DOHH2 (cell line): ENCODE results near the gene RMC1.
"Not testable (repeated sequence)": the region's sequence is repeated elsewhere in the genome, so short reads cannot be mapped to it uniquely, and the experiment has no call there.

Experiments
- H3F3A ChIP-seq: fragments of 200-600 bp; sonication (generic), shearing (Covaris generic); 2 replicates; pipeline ENCODE4 v1.6.0; 2016; ENCODE audit warnings: antibody characterized with exemption, mild to moderate bottlenecking; ENCODE audit not compliant: control insufficient read depth, insufficient read depth
- H3K27ac ChIP-seq: fragments of 200-600 bp; sonication (generic); 2 replicates; pipeline ENCODE4 v1.5.1; 2014; ENCODE audit warnings: low read depth, mild to moderate bottlenecking, low read length, moderate library complexity
- H3K27me3 ChIP-seq: fragments of 200-600 bp; sonication (generic); 2 replicates; pipeline ENCODE4 v1.6.1; 2014; ENCODE audit warnings: mild to moderate bottlenecking, low read length, mixed read lengths; ENCODE audit not compliant: control insufficient read depth
- H3K36me3 ChIP-seq: fragments of 200-600 bp; sonication (generic); 2 replicates; pipeline ENCODE4 v1.6.1; 2014; ENCODE audit warnings: mild to moderate bottlenecking, low read length, moderate library complexity, mixed read lengths; ENCODE audit not compliant: control insufficient read depth
- H3K4me1 ChIP-seq: fragments of 200-600 bp; sonication (generic); 2 replicates; pipeline ENCODE4 v1.6.1; 2014; ENCODE audit warnings: mild to moderate bottlenecking, low read length, mixed read lengths; ENCODE audit not compliant: control insufficient read depth
- H3K4me2 ChIP-seq: fragments of 200-600 bp; sonication (generic); 2 replicates; pipeline ENCODE4 v1.6.0; 2014; ENCODE audit warnings: mild to moderate bottlenecking, low read length, moderate library complexity
- H3K4me3 ChIP-seq: fragments of 200-600 bp; sonication (generic); 2 replicates; pipeline ENCODE4 v1.5.1; 2014; ENCODE audit warnings: mild to moderate bottlenecking, low read length, mixed read lengths
- H3K79me2 ChIP-seq: fragments of 200-600 bp; sonication (generic); 2 replicates; pipeline ENCODE4 v1.6.1; 2014; ENCODE audit warnings: mild to moderate bottlenecking, low read length, mixed read lengths; ENCODE audit not compliant: control insufficient read depth
- H3K9me2 ChIP-seq: fragments of 200-600 bp; sonication (generic); replicated peaks from 2 replicates; pipeline ENCODE4 v1.6.1; 2014; ENCODE audit warnings: mild to moderate bottlenecking, low read length, mixed read lengths; ENCODE audit not compliant: control insufficient read depth
- H3K9me3 ChIP-seq: fragments of 200-600 bp; sonication (generic); 2 replicates; pipeline ENCODE4 v1.6.1; 2014; ENCODE audit warnings: antibody characterized with exemption, low read length, mixed read lengths; ENCODE audit not compliant: control insufficient read depth, insufficient read depth
- H4K20me1 ChIP-seq: fragments of 200-600 bp; sonication (generic); 2 replicates; pipeline ENCODE4 v1.6.0; 2014; ENCODE audit warnings: low read depth, mild to moderate bottlenecking, antibody characterized with exemption, low read length, moderate library complexity; ENCODE audit not compliant: control insufficient read depth, insufficient read depth
- EZH2phosphoT487 ChIP-seq: fragments of 200-600 bp; sonication (generic); IDR thresholded peaks from 2 replicates; pipeline ENCODE4 v1.6.1; 2017; ENCODE audit warnings: borderline replicate concordance, mild to moderate bottlenecking, antibody characterized with exemption, low read length, moderate library complexity, mixed read lengths
- TF ChIP-seq, protein P1 (sequence below): fragments of 200-600 bp; sonication (generic); IDR thresholded peaks from one replicate; pipeline ENCODE4 v1.5.1; 2014; ENCODE audit warnings: antibody characterized with exemption, mild to moderate bottlenecking, low read depth, low read length; ENCODE audit not compliant: poor library complexity, severe bottlenecking

Gene RMC1

DNA sequence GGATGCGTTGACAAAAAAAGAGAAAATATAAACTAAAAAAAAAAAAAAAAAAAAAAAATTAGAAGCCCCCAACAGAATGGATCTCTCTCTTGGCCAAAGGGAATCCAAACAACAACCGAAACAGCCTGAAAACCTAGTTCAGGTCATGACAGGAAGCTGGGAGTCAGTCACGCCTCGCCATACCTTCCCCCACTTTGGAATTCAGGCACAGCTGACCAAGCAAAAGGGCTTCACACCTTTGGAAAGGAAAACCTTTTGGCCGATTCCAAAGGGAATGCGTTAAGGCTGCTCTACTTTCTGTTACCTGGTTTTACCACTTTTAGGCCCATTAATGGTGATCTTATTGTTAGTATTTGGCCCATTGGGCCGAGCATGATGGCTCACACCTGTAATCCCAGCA, 17.9 kb upstream of the RMC1 start:
- H4K20me1 ChIP-seq, result no peaks in the 10 kb centered on the region
- H3K4me2 ChIP-seq, result no peak overlapping the region
- no peak overlapping the region for H3K27ac ChIP-seq
- peaks cover 3% of the 10 kb centered on the region; the same call in 1 of the 2 replicates for H3K9me3 ChIP-seq
- no peaks in the 10 kb centered on the region for H3K9me2 ChIP-seq
- H3F3A ChIP-seq, result peaks cover 34% of the 10 kb centered on the region
- no peaks in the 10 kb centered on the region for H3K79me2 ChIP-seq
- TF ChIP-seq EZH2phosphoT487, result no peak
- TF ChIP-seq, protein P1, sequence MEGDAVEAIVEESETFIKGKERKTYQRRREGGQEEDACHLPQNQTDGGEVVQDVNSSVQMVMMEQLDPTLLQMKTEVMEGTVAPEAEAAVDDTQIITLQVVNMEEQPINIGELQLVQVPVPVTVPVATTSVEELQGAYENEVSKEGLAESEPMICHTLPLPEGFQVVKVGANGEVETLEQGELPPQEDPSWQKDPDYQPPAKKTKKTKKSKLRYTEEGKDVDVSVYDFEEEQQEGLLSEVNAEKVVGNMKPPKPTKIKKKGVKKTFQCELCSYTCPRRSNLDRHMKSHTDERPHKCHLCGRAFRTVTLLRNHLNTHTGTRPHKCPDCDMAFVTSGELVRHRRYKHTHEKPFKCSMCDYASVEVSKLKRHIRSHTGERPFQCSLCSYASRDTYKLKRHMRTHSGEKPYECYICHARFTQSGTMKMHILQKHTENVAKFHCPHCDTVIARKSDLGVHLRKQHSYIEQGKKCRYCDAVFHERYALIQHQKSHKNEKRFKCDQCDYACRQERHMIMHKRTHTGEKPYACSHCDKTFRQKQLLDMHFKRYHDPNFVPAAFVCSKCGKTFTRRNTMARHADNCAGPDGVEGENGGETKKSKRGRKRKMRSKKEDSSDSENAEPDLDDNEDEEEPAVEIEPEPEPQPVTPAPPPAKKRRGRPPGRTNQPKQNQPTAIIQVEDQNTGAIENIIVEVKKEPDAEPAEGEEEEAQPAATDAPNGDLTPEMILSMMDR, result no peak
- peaks cover 28% of the 10 kb centered on the region for H3K4me1 ChIP-seq
- no peaks in the 10 kb centered on the region for H3K27me3 ChIP-seq
- H3K4me3 ChIP-seq, result no peak overlapping the region
- peaks cover 24% of the 10 kb centered on the region for H3K36me3 ChIP-seq

DNA sequence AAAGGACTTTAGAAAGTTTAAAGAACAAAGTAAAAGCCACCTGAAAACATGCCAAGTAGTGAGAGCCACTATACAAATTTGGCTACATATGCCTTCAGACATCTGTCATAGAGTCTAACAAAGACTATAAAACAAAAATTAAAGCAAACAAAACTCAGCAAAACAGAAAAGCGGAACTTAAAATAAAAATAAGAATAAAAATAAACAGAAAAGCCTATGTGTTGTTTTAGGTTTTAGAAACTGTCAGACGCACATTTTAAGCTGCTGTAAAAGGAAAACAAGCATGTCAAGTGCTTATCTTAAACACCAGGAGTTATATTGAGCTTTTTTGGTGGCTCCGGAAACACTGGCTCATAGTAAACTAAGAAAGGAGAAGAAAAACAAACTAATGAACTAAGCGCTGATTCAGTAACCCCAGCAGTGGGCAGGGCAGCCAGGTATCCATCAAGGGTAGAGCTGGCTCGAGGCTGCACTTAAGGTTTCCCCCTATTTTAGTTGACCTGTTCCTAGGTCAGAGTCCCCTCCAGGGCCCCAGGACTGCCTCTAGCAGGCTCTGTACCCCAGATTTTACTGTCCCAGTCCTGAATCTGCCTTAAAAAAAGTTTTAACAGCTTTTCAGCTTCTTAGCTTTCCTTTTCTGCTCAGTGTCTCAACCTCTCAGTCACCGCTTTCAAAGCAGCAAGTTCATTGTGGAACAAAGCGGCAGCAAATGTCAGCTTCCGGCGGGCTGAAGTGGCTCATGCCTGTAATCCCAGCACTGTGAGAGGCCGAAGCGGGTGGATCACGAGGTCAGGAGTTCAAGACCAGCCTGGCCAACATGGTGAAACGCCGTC, 15.4 kb upstream of the RMC1 start:
- Histone ChIP-seq H3K4me2 (peak overlapping the region; percentile 66), H3K4me3 (peak overlapping the region; percentile 48), H3K27ac (peak overlapping the region; percentile 73)

DNA sequence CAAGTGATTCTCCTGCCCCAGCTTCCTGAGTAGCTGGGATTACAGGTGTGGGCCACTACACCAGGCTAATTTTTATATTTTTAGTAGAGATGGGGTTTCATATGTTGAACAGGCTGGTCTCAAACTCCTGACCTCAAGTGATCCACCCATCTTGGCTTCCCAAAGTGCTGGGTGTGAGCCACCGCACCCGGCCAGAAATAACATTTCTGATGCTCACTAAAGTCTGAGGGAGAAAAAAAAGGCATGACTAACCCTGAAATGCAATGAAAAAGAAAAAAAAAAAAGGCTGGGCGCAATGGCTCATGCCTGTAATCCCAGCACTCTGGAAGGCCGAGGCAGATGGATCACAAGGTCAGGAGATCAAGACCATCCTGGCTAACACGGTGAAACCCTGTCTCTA, 13.7 kb upstream of the RMC1 start:
- not testable (repeated sequence) for H4K20me1 ChIP-seq, H3K9me2 ChIP-seq, H3K27ac ChIP-seq, H3K27me3 ChIP-seq, H3K79me2 ChIP-seq, H3K36me3 ChIP-seq, H3K4me2 ChIP-seq, H3K9me3 ChIP-seq
- peaks cover 11% of the 10 kb centered on the region for H3F3A ChIP-seq
- peak overlapping the region; percentile 34; the same call in 1 of the 2 replicates for H3K4me3 ChIP-seq
- H3K4me1 ChIP-seq, result peaks cover 27% of the 10 kb centered on the region

More for the DNA sequence above, 15.4 kb upstream of the RMC1 start:
- H3K9me2 ChIP-seq, result no peaks in the 10 kb centered on the region
- H3K4me1 ChIP-seq, result peaks cover 27% of the 10 kb centered on the region
- no peaks in the 10 kb centered on the region for H3K79me2 ChIP-seq
- no peaks in the 10 kb centered on the region for H4K20me1 ChIP-seq
- peaks cover 5% of the 10 kb centered on the region; the same call in 1 of the 2 replicates for H3K36me3 ChIP-seq
- TF ChIP-seq EZH2phosphoT487, result no peak
- TF ChIP-seq, protein P1, result no peak
- no peaks in the 10 kb centered on the region for H3K27me3 ChIP-seq
- peaks cover 20% of the 10 kb centered on the region for H3F3A ChIP-seq
- peaks cover 7% of the 10 kb centered on the region; the same call in 1 of the 2 replicates for H3K9me3 ChIP-seq

DNA sequence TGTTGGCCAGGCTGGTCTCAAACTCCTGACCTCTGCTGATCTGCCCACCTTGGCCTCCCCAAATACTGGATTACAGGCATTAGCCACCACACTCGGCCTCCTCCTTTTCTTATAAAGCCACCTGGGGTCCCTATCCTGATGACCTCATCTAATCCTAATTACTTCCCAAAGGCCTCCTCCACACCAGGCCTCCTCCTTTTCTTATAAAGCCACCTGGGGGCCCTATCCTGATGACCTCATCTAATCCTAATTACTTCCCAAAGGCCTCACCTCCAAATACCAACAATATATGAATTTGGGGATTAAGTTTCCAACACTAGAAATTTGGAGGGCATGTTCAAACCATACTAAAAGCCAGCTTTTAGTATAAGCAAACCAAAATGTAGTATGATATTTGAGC, 9.7 kb upstream of the RMC1 start:
- peaks cover 11% of the 10 kb centered on the region for H3F3A ChIP-seq
- no peak overlapping the region for H3K4me3 ChIP-seq
- no peaks in the 10 kb centered on the region for H3K79me2 ChIP-seq
- H4K20me1 ChIP-seq, result no peaks in the 10 kb centered on the region
- H3K4me2 ChIP-seq, result no peak overlapping the region
- no peak overlapping the region for H3K27ac ChIP-seq
- H3K4me1 ChIP-seq, result peaks cover 44% of the 10 kb centered on the region
- 0 out of 2 replicates have a peak, but pooled peaks cover 2% of the 10 kb centered on the region for H3K36me3 ChIP-seq
- H3K27me3 ChIP-seq, result no peaks in the 10 kb centered on the region
- H3K9me2 ChIP-seq, result no peaks in the 10 kb centered on the region
- peaks cover 7% of the 10 kb centered on the region; the same call in 1 of the 2 replicates for H3K9me3 ChIP-seq
- TF ChIP-seq, protein P1, result no peak
- no peak for TF ChIP-seq EZH2phosphoT487
